GM19468 (cell line): Measurements from ENCODE around the gene HYAL3.
"Not testable (repeated sequence)": the region's sequence is repeated elsewhere in the genome, so short reads cannot be mapped to it uniquely, and the experiment has no call there.

Experiments
- ATAC-seq: cut with Tn5 transposase; IDR thresholded peaks from one replicate; pipeline ENCODE4 v1.9.1; 2021; ENCODE audit warnings: mild to moderate bottlenecking, moderate library complexity, moderate number of reproducible peaks; ENCODE audit not compliant: unreplicated experiment; ENCODE audit errors: extremely low read depth

Gene HYAL3

GRCh38 chr3:50260942-50261441 lies 38.2 kb downstream of the HYAL3 start:
- ATAC-seq: no peak

- peak; percentile 84 for ATAC-seq
Measured at GRCh38 chr3:50260027-50260941, 38.9 kb downstream of the HYAL3 start.

DNA sequence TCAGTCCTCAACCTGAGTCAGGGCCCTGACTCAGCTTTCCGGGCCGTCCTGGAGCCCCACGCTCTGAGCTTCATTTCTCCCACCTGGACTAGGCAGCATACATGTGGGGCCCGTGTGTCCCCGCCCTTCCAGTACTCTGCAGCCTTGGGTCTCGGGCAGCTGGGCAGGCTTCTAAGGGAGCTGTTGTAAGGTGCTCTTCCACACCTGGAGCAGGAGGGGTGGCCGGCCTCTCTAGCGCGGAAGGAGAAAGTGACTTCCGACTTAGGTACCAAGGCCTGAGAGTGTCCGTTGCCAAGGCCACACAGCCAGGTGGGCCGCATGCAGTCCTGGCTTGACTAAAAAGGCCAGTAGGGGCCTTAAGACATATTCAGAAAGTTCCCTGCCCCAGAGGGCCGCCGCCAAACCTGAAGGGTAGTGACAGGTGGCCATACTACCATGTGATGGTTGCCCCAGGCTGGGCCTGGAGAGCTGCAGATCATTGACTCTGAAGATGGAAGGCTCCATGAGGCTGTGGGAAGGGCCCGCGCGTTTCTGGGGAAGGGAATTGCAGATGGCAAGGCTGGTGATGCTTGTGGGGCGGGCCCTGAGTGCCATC lies 39.7 kb downstream of the HYAL3 start:
- ATAC-seq: peak; percentile 12

- ATAC-seq: no peak
Measured at GRCh38 chr3:50258979-50259378, 40.2 kb downstream of the HYAL3 start.

GRCh38 chr3:50258029-50258680 lies 41.0 kb downstream of the HYAL3 start:
- no peak for ATAC-seq

DNA sequence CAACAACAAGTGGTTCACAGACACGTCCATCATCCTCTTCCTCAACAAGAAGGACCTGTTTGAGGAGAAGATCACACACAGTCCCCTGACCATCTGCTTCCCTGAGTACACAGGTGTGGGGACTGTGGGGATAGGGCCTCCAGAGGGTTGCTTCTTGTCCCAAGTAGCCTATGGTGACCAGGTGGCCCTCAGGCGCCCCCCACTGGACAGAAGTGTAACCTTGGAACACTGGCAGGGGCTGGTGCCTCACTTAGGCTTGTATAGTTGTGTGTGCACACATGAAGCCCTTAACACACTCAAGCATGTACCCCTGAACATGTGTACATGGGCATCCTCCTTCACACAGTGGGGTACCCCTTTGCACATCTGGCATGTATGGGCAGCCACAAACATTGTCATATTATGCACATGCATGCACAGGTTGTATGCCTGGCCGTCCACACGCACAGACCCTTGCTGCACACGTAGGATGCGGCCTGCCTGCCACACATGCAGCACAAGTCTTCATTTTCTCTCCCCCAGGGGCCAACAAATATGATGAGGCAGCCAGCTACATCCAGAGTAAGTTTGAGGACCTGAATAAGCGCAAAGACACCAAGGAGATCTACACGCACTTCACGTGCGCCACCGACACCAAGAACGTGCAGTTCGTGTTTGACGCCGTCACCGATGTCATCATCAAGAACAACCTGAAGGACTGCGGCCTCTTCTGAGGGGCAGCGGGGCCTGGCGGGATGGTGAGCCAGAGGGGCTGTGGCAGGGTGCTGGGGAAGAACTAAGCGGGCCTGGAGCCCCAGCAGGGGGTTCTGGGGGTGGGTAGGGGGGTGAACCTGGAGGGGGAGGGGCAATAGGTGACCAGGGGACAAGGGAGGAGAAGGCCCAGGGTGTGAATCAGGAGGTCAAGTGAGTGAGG lies 42.0 kb downstream of the HYAL3 start:
- ATAC-seq: no peak

- ATAC-seq: no peak
Measured at GRCh38 chr3:50255251-50255615, 44.0 kb downstream of the HYAL3 start.

- no peak for ATAC-seq
Measured at GRCh38 chr3:50254577-50255250, 44.5 kb downstream of the HYAL3 start.

GRCh38 chr3:50251220-50251619 lies 48.0 kb downstream of the HYAL3 start:
- ATAC-seq: no peak

- ATAC-seq: no peak
Measured at GRCh38 chr3:50250514-50250913, 48.7 kb downstream of the HYAL3 start.

GRCh38 chr3:50249457-50249856 lies 49.7 kb downstream of the HYAL3 start:
- ATAC-seq: no peak

DNA sequence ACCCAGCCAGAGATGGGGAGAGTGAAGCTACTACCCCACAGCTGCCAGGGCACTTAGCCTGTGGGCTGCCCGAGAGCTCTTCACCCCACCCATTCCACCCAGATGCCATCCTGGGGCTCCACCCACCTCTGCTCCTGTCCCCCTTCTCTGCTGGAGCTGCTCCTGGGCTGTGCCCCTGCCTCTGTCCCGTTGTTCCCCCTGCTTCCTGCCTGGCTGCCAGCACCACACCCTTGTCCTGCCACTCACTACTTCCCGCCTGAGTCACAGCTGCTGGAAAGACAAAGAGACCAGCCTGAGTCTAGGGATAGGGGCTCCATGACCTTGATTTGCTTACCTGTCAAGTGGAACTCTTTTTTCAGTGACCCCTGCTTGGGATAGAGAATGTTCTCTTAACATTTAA lies 50.8 kb downstream of the HYAL3 start:
- ATAC-seq: no peak

DNA sequence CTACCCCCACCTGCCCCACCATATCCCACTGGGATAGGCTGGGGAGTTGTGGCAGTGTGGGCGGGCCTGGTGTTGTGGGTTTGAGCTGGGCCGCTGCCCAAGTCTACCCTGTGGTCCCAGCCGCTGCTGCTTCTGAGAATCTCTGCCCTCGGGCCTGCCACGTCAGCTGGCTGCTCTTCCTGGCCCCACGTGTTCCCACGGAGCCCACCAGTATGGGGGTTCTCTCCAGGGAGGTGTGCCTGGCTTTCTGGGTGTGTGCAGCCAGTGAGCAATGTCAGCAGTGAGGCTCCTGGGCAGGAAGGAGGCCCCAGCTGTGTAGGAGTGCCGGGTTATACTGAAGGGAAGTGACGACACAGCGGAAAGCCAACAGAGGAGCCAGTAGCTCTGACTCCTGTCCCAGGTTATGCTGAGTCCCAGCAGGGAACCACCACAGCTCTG lies 52.7 kb downstream of the HYAL3 start:
- ATAC-seq: peak; percentile 18

DNA sequence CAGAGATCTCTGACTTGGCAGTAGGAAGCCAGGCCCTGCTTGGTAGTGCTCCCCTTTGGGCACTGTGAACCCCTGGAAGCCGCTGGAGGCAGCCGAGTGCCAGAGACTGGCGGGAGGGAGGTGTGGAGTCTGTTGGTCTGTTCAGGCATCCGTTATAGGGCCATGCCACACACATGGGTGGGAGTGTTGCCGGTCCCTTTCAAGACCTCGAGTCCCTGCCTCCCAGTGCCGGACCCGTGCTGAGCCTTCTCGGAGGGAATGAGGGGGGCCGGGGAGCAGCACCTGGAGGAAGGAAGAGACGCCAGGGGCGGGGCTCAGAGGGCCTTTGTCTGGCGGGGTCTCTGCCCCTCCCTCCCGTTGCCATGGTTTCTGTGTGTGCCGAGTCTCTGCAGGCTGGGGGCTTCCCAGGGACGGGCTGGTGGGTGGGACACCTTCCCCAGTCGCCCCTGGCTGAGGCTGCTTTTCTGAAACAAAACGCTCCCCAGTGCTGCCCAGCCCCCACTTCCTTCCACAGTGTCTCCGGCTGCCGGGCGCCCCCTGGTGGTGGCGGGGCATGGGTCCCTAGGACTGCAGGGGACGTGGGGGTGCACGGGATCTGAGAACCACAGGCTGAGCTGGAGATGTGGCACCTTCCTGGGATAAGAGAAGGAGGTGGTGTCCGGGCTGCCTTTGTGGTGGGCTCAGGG lies 53.2 kb downstream of the HYAL3 start:
- ATAC-seq: peak; percentile 10

DNA sequence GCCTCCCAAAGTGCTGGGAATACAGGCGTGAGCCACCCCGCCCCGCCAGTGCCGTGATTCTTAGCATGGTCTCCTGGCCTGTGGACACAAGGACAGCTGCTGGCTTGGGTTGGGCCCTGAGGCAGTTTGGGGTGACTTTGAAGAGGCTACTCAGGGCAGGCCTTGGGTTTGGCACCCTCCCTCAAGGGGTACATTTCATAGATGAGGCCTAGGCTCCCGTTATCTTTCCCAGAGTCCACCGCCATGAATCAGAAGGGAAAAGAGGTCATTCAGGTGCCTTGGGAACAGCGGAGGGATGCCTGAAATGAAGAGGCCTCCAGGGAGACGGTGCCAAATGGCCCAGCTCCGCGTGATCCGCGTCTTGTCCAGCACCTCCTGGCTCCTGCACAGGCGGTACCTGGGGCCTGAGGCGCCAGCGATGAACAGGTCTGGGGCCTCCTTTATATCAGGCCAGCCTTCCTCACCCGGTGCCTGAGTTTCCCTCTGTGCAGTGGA lies 53.9 kb downstream of the HYAL3 start:
- ATAC-seq: no peak

GRCh38 chr3:50244813-50245212 lies 54.4 kb downstream of the HYAL3 start:
- ATAC-seq: not testable (repeated sequence)

DNA sequence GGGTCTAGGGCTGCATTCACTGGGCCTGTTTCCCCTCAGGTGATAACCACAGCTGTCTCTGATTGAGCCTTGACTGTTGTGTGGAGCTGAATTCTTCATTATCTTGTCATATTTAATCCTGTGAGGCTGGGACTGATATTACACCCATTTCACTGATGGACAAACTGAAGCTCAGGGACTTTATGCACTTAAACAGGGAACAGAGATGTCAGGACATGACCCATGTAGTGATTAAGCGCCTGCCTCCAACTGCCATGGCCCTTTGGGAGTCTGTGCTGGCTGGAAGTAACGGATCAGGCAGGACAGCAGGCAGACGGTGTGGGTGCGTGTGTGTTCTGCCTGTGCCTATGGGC lies 55.7 kb downstream of the HYAL3 start:
- no peak for ATAC-seq

DNA sequence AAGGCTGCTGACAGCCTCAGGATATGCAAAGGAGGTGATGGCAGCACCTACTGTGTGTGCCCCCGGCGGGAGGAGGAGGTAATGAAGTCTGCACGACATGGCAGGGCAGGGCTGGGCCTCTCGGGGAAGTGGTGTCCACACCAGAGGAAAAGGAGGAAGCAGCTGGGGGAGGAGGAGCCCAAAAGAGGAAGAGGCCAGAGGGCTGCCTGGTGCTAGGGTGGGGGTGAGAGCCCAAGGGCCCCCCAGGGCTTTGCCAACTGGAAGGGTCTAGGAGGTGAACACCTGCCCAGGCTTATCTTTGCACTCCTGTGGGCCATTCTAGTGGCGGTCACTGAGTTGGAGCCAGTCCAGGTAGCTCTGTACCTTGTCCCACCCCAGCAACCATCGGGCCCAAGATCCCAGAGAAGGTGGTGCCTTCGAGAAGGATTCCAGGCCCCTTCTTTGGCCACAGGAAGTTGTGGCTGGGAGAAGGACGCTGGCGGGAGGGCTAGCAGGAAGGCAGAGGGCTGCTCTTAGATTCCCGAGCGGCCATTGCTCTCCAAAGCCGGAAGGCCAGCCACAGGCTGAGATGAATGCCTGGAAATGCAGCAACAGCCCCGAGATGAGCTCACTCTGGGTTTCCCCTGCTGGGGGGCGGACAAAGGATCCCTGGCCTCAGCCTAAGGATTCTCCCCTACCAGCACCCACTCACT lies 56.2 kb downstream of the HYAL3 start:
- ATAC-seq: no peak
